HT-29 (cell line): Measurements from ENCODE around the gene SLC2A11. TPM values are rescaled to one million over a fixed set of nuclear protein-coding genes. Genes with fewer than 3 reads are reported as not detected.

Experiments used
- DNase-seq: peaks from one replicate; pipeline ENCODE4 v3.0.0-alpha.2; 2015; ENCODE audit warnings: low spot score
- total RNA-seq: library from RNA; depleted of rRNA; stranded (reverse); fragments of >200 nt; shearing (Covaris generic); gene quantifications from 2 replicates; pipeline ENCODE4 v1.2.3, GENCODE V29; 2014

SLC2A11 gene
- total RNA-seq, 1 experiment from 2014 or later = 7.7 TPM

DNA sequence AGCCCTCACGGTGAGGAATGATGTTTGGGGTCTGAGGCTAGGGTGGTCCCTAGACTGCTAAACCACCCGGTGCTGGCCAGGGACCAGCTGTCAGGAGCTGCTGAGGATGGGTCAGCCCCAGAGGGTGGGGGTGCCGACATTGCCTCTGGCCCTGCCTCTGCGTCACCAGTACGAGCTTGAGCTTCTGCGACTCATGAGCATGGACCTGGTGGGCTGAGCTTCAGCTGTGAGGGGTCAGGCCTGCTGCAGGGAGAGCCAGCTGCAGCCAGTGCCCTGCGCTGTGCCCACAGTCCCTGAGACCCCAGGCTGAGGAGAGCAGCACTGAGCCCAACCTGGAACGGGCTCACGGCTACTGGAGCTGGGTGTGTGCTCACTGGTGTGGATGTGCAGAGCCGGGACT, 25.9 kb upstream of the SLC2A11 start:
- no peak for DNase-seq

DNA sequence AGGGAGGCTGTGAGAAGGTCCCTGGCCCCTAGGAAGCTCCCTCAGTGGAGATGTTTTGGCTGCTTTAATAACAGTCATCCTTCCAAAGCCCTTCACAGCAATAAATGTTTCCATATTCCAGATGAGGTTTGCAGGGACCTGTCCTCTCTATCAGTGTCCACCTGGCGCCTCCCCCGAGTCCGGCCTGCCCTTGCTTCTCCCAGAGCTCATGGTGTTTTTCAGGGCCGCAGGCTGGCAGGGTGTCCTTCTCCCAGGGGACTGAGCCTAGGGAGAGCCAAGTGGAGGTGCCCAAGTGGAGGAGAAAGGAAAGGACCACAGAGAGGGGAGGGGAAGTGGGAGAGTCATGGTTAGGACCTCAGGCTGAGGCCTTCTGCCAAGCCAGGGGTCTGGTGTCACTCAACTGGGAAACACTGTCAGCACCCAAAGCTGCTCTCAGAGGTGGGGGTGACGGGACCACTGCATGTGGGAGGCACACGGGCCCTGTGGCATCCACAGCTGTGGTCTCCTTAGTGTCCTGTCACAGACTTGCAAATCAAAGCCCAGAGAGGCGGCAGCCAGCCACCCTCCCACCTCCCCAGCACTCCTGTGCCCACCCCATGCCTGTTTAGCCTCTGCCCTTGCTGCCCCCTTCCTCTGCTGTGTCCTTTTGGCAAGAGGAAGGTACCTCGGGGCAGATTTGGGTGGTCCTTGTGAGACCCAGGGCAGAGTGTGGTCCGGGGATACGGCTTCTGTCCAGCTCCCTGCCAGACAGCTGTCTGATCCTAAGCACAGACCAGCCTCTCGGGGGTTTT, 25.3 kb upstream of the SLC2A11 start:
- DNase-seq = no peak

DNA sequence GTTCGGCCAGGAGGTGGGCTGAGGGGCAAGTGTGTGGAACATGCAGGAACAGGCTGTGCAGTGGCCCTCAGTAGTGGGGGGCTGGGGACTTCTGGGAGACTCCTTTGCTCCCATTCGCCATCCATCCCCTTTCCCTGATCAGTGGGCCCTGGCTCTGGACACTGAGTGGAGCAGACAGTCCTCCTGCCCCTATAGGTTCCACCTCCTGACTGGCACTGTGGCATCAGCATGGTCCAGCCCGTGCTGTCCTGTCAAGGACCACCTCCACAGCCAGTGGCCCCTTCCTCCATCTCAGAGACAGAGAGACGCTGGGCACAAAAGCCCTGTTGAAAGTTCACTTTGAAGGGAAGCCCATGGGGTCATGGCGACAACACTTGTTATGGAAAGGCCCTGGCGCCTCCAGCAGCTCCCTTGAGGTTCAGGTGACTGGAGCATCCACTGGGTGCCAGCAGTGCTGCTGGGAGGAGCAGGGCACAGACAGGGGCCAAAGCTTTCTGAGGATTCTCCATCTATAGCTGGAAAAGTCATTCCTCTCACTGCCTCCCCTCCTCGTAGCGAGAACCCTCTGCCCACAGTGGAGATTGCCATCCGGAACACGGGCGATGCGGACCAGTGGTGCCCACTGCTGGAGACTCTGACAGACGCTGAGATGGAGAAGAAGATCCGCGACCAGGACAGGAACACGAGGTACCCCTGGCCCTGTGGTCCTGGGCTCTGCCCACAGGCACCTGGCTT, 24.5 kb upstream of the SLC2A11 start:
- DNase-seq = no peak

DNA sequence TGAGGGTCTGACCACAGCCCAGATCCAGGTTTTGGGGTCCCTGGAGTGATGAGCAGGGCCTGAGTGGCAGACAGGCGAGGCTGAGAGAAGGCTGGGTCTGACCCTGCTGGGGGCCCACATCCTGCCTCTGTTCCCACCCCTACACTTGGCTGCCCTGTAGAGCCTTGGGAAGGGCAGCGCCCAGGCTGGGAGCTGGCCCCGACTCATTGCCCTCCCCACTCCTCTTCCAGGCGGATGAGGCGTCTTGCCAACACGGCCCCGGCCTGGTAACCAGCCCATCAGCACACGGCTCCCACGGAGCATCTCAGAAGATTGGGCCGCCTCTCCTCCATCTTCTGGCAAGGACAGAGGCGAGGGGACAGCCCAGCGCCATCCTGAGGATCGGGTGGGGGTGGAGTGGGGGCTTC, 23.8 kb upstream of the SLC2A11 start:
- DNase-seq = no peak

DNA sequence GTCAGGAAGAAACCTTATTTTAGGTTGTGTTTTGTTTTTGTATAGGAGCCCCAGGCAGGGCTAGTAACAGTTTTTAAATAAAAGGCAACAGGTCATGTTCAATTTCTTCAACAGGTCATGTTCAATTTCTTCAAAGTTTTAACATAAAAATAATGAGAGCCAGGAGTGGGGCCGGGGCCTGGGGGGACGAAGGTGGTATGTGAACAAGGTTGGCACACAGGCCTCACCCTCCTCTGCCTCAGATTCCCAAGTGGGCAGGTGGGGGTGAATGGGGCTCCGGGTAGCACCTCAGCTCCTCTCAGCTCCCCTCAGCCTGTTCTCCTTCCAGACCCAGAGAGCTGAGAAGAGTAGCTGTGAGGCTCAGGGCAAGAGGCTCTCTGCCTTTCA, 23.3 kb upstream of the SLC2A11 start:
- no peak for DNase-seq

DNA sequence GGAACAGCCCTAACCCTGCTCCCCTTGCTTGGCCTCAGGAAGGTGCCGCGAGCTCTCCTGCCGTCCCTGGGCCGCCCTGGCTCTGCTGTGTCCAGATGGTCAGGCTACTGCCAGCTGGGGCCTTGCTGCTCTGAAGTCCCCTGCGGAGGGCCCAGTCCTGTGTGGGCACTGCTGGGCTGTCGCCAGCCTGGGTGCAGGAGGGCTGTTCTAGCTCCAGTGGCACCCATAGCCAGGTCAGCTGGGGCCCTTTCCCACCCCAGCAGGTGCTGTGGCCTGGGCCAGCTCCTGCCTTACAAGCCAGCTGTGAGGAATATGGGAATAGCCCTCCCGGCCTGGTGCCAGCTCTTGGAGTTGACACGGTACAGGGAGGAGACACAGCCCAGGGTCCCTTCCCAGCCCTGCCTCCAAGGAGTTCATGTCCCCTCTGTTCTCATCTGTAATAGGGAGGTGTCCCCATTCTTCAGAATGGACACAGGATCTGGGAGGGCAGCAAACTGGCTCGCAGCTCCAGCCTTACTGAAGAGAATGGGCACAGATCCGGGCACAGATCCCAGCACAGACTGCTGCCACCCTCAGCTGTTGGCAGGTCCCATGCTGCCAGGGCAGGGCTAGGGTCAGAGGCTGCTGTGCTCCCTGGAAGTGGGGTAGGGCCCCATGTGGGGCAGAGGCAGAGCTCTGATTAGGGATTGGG, 22.7 kb upstream of the SLC2A11 start:
- no peak for DNase-seq

DNA sequence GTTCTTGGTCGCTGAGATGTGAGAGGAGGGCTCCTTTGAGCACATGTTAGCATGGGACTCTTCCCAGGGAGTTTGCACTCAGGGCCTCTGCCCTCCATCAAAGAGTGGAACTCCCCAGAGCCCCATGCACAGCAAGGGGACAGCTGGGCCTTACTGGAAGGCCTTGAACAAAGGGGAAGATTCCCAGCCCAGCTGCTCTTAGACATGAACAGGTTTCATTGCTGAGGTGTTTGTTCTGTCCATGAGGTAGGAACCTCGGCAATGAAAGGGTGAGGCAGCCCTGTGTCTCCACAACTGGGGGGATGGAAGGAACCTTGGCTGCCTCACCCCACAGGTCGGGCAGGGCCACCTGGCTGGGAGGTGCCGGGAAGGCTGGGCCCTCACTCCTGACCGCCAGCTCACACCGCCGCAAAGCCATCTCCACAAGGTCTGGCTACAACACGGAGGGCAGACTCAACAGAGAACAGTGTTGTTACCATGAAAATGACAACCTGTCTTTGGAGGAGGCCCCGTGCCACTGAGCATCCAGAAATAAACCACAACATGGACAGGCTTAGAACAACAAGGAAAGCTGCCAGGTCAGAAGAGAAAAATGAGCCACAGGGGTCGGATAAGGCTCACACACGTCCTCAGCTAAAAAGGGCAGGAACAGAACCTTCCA, 22.1 kb upstream of the SLC2A11 start:
- DNase-seq = no peak

DNA sequence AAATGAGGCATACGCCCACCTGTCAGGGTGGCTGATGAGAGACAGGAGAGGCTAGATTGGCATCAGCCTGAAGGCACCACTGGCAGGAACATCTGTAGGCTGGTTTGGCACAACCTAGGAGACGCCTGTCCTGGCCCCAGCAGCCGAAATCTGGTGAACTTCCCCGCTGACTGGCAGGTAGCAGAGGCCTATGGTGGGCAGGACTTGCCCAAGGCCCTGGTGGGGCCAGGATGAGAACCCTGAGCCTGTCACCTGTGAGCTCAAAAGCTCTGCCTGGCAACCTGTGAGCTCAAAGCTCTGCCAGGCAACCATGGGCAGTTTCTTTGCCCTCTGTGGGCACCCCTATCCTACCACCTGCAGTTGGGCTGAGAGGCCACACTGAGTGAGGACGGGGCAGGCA, 21.4 kb upstream of the SLC2A11 start:
- DNase-seq = no peak

DNA sequence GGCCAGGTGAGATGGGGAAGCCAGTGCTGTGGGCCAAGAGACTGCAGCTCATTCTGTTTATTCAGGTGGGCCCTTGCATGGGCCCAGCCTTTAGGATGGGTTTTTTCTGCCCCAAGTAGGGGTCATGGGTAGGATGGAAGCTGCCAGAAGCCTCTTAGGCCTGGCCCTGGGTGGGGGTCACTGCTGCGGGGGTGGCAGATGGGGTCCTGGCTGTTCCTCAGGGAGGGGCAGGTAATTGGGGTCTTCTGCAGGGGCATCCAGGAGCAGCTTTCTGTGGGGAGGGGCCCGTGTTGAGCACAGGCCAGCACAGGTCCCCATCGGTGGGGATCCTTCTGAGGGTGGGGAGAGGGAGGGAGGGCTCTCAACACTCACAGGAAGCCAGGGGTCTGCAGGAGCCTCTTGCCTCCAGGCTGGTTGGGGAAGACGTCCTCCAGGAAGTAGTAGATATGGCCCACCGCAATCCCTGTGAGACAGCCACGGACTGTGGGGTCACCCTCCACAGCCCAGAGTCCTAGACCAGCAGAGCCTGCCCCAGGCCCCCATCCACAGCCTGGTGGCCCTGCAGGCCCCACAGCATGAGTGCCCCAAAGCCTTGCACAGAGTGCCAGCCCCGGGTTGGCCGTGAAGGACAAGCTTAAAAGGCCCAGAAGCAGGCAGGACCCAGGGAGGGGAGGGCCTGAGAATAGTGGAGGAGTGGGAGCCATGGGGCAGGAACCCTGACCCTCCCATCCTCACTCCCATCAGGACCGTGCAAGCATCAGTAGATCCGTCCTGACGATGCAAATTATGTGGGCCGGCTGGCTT, 20.8 kb upstream of the SLC2A11 start:
- DNase-seq = no peak

DNA sequence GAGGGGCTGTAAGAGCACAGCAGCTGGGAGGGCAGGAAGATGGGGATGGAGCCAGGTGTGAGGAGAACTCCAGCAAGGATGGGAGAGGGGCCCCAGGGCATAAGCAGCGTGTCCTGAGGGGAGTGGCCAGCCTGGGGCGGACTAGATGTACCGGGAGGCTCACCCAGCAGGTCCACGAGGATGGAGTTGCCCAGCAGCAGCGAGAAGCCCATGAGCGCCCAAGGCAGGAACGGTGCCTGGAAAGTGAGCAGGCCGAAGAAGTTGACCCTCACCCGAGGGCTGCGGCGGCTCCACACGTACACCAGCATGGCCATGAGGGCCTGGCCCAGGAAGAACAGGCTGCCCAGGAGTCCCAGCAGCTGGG, 20.2 kb upstream of the SLC2A11 start:
- DNase-seq = no peak

DNA sequence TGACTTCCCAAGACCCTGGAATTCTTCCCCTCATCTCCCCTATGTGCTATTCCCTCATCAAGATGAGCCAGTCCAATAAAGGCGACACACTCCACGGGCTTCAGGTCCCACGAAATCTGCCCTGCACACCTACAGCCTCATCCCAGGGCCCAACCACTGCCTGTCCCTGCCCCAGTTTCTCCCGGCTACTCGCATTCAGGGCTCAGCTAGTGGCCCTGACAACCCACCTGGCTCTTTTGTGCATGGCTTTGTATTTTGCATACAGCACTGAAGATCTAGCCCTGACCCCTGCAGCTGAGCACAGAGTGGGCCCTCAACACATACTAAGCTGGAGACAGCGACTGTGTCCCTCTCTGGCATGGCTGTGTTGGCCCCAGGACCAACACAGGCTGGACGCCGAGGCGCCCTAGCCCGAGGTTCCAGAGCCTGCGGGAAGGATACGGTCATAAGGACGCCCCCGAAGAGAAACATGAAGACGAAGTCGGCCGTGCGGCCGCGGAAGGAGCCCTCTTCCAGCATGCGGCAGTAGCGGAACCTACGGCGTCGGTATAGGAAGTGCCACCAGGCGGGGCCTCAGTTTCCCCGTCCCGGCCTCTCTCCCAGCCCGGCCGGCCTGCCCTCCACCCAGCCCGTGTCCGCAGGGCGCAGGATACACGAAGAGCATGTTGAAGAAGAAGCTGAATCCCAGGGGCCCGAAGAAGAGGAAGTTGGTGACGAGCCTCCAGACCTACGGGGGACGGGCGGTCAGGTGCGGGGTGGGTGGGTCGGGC, 19.6 kb upstream of the SLC2A11 start:
- no peak for DNase-seq

DNA sequence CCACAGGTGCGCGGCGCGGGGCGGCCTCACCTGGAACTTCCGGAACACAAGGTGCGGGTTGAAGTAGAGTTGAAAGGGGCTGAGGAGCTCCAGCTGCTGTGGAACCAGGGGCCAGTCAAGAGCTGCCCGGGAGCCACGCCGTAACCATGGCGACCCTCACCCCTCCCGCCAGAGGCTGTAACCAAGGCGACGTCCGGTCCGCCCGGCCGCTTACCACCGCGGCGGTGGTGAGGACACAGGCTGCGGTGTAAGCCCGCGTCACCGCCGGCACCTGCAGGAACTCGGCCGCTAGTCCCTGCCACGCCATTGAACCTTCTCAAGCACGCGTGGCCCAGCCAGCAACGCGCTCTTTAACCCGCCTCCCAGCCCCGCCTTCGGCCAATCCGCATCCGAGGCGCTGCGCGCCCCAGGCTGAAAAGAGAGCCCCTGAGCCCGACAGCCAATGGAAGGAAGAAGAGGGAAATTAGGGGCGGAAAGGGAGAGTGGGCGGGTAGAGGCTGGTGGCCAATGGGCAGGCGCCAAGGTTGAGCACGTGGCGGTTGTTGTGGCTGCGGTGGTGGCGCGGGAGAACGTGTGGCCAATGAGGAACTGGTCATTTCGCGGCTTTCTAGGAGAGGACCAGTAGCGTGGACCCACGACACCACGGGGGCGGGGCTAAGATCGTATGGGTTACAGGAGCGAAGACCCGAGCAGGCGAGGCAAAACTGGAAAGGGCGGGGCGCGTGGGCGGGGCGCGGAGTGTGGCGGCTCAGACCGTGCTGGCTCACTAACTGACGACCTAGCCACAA, 18.8 kb upstream of the SLC2A11 start, which contains the start of gene DERL3:
Gene DERL3, minus strand, starts transcription at position 326 of the 788 bp plus-strand sequence. Its CDS starts 19 bp downstream, at position 307.
- DNase-seq = peak; percentile 69

DNA sequence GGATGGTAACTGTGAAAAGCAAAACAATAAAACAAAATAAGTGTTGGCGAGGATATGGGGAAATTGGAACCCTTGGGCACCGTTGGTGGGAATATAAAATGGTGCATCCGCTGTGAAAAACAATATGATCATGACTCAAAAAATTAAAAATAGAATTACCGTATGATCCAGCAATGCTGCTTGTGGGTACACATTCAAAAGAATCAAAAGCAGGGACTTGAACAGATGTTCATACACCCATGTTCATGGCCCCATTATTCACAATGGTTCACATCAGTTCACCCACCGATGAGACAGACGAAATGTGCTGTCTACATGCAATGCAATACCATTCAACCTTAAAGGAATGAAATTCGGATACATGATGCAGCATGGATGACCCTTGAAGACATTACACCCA, 17.6 kb upstream of the SLC2A11 start:
- DNase-seq = no peak

DNA sequence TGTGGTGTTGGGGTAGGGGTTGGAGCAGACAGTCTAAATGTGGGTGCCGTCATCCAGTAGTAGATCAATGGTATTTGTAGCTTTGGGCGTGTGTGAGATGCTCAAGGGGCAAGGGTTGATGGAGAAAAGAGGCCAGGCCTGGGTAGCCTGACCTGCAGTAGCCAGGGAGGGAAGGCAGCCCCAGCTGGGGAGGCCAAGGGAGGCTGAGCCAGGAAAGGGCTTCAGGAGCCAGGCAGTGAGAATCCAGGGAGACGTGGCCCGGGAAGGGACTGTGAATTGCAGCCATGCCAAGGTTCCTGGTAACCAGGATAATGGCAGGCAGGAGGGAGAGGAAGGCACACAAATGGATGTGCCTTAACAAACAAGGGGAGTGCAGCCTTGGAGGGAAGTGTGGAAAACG, 16.4 kb upstream of the SLC2A11 start:
- DNase-seq = no peak

DNA sequence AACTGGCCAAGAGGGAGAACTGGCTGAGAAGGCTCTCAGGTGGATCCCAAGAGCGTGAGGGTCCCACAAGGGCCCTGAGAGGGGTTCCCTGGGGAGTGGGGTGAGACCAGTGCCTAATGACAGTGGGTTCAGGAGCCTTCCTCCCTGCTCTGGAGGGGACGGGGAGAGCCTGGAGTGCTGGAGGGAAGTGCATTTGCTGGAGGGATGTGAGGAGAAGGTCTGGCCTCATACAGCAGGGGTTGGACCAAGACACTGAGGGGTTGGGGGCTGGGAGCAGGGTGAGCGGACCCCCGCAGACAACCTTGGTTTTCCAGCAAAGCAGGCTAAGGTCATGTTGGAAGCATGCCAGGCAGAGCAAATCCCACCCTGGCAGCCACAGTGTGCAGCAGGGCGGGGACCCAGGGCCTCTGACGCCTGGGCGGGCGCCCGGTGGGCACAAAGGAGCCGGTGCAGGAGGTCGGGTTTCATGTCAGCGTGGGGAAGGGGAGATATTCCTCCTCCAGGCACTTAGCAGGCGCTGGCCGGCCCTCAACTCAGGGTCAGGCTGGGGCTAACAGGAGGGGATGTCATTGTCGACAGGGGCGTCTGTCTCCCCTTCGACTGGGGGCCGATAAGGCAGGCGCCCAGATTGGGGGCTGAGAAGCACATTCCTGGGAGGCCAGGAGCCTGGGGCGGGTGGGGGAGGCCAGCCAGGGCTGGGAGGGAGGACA, 15.8 kb upstream of the SLC2A11 start:
- DNase-seq = no peak

DNA sequence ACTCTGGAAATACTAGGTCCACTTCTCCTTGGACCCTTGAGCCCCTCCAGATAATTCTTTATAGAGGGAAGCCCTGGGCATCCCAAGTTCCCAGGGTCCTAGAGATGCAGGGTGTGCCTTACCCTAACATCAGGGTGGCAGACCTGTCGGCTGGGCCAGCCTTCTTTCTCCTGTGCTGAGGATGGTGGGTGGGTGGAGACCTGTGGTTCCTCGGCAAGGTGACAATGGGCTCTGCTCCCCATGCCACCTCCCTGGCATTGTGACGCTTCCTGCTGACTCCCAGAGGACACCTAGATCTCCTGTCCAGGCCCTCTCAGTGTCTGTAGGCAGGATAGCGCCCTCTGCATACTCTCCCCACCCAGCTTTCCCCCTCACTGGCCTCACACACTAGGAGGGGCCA, 15.1 kb upstream of the SLC2A11 start:
- no peak for DNase-seq

DNA sequence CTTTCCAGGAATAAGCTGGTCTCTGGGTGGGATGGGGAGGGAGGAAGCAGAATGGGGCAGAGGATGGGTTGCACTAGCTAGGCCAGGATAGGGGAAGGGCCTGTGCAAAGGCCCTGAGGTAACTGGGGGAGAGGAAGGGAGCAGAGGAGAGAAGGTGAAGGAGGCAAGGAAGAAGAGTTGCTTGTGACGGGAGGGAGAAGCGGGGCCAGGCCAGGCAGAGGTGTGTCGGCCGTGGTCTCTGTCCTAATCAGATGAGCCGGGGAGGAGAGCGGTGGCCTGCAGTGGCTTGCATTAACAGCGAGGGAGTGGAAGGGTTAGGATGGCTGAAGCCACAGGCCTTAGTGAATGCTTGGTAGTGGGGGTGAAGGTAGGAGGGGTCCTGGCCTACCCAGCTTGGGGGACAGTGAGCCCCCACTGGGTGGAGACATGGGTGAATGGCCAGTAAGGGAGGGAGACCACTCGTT, 12.9 kb upstream of the SLC2A11 start:
- DNase-seq = no peak

DNA sequence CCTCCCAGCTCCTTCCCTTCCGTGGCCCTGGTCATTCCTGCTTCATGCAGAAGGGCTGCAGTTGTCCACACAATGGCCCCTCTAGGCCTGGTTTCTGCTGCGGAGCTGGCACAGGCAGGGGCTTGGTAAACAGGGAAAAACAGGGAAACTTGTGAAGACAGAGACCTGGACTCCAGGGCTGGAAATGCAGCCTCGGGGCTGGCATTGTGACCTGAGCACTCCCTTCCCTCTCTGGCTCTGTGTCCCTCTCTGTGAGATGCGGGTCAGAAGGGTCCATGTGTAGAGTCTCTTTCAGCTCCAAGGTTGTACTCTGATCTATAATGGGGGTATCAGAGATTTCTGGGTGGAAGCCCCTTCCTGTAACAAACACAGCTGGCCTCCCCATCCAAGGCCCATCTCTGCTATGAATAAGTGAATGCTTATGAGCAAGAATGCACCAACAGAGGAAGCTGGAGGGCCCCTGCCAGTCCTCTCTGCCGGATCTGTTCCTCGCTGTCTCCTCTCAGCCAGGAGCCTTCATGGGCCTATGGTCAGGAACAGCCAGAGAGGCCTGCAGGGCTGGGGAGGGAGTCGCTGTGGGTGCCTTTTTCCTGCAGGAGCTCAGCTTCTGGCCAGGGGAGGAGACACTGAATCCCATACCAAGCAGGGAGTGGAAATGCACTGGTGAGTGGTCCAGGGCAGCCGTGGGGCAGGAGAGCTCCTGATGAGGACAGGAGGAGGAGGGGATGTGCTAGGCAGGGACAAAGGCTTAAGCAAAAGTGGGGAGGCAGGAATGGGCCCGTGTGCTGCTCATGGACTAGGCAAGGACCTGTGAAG, 12.2 kb upstream of the SLC2A11 start:
- DNase-seq = no peak
